ENCODE results near the gene FAT1.
A peak's percentile ranks its signal among the peaks of the same experiment; 100 is the strongest.

DNA sequence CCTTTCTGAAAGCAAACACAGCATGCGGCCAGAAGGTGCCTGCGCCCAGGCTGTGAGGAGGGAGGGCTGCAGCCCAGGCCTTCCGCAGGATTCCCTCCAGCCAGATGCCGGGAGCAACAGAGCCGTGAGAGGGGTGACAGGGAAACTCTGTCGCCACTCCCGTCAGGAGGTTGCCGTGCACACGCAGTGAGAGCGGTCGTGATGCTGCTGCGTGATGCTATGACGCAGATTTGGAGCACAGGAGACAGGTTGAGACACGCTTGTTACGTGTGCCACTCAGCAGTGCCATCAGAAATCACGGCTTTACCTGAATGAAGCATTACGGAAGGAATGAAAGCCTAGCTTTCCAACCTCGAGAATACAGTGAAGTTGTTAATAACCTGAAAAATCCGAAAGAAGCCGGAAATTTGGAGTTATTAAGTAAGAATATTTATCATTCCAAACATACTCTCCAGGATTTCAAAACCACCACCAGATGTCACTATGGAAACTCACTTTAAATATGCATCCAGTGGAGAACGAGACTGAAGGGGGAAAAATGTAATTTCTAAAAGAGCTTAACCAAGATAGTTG lies 54.4 kb downstream of the FAT1 start:
- TF ChIP-seq, protein P1, sequence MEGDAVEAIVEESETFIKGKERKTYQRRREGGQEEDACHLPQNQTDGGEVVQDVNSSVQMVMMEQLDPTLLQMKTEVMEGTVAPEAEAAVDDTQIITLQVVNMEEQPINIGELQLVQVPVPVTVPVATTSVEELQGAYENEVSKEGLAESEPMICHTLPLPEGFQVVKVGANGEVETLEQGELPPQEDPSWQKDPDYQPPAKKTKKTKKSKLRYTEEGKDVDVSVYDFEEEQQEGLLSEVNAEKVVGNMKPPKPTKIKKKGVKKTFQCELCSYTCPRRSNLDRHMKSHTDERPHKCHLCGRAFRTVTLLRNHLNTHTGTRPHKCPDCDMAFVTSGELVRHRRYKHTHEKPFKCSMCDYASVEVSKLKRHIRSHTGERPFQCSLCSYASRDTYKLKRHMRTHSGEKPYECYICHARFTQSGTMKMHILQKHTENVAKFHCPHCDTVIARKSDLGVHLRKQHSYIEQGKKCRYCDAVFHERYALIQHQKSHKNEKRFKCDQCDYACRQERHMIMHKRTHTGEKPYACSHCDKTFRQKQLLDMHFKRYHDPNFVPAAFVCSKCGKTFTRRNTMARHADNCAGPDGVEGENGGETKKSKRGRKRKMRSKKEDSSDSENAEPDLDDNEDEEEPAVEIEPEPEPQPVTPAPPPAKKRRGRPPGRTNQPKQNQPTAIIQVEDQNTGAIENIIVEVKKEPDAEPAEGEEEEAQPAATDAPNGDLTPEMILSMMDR (conservative IDR thresholded peaks at IDR 0.05): peak; percentile 66
- no peak for TF ChIP-seq ZFX (IDR thresholded peaks at IDR 0.05)

Data from C4-2B (cell line).